DND-41 (cell line): ENCODE measurements around the gene WRNIP1.

ENCODE experiments used
- ATAC-seq: fragments of 200-7000 bp; cut with Tn5 transposase; 3 replicates; pipeline ENCODE4 v1.9.1; 2021; ENCODE audit warnings: low read depth; ENCODE audit not compliant: insufficient read depth
- DNase-seq: peaks from one replicate; pipeline ENCODE4 v3.0.0-alpha.2; 2020
- H2AFZ ChIP-seq: 2 replicates; pipeline ENCODE4 v1.6.0; 2012; ENCODE audit warnings: low read depth, low read length
- H3K27ac ChIP-seq: 2 replicates; pipeline ENCODE4 v1.5.1; 2012; ENCODE audit warnings: low read length, inconsistent platforms
- H3K27me3 ChIP-seq: fragments of 200-600 bp; sonication (generic); 2 replicates; pipeline ENCODE4 v1.6.0; 2012; ENCODE audit warnings: low read length, mild to moderate bottlenecking, inconsistent platforms; ENCODE audit not compliant: insufficient read depth, poor library complexity
- H3K36me3 ChIP-seq: 2 replicates; pipeline ENCODE4 v1.5.1; 2012; ENCODE audit warnings: low read length, inconsistent platforms; ENCODE audit not compliant: insufficient read depth
- H3K4me1 ChIP-seq: 2 replicates; pipeline ENCODE4 v1.5.1; 2012; ENCODE audit warnings: mild to moderate bottlenecking, low read length; ENCODE audit not compliant: insufficient read depth
- H3K4me2 ChIP-seq: 2 replicates; pipeline ENCODE4 v1.6.0; 2012; ENCODE audit warnings: mild to moderate bottlenecking, moderate library complexity, low read length, inconsistent platforms; ENCODE audit not compliant: insufficient read depth
- H3K4me3 ChIP-seq, 2 experiments: fragments of 200-600 bp in 1 of 2; shearing (Covaris generic) in 1 of 2; 2 replicates each; pipeline ENCODE4 v1.5.1; 2012 to 2016; ENCODE audit warnings: inconsistent platforms in 2 of 2, low read length in 2 of 2, mild to moderate bottlenecking in 2 of 2, low read depth in 1 of 2, moderate library complexity in 1 of 2
- H3K79me2 ChIP-seq: 2 replicates; pipeline ENCODE4 v1.6.0; 2012; ENCODE audit warnings: low read length, inconsistent platforms; ENCODE audit not compliant: insufficient read depth
- H3K9ac ChIP-seq: 2 replicates; pipeline ENCODE4 v1.6.0; 2012; ENCODE audit warnings: low read depth, mild to moderate bottlenecking, inconsistent platforms, low read length, moderate library complexity
- H3K9me3 ChIP-seq: 2 replicates; pipeline ENCODE4 v1.5.1; 2012; ENCODE audit warnings: low read length, moderate library complexity, mild to moderate bottlenecking, inconsistent platforms; ENCODE audit not compliant: insufficient read depth, severe bottlenecking
- H4K20me1 ChIP-seq: 2 replicates; pipeline ENCODE4 v1.6.0; 2012; ENCODE audit warnings: low read length; ENCODE audit not compliant: insufficient read depth
- CTCF ChIP-seq: IDR thresholded peaks from 2 replicates; pipeline ENCODE4 v1.5.1; 2012; ENCODE audit warnings: borderline replicate concordance, low read length, moderate library complexity, mild to moderate bottlenecking; ENCODE audit not compliant: poor library complexity, severe bottlenecking; ENCODE audit errors: extremely low read depth
- EZH2 ChIP-seq: IDR thresholded peaks from 3 replicates; pipeline ENCODE4 v1.6.1; 2012; ENCODE audit warnings: borderline replicate concordance, low read depth, mild to moderate bottlenecking, moderate library complexity, low read length, inconsistent platforms; ENCODE audit not compliant: severe bottlenecking

The WRNIP1 gene

GRCh38 chr6:2765166-2765895 lies at the start of gene WRNIP1:
Gene WRNIP1, plus strand, starts transcription at chr6:2765393. Its CDS starts 230 bp downstream, at chr6:2765623.
- no peaks in the 10 kb centered on the region for H3K9me3 ChIP-seq
- peak within 1 kb of the TSS; percentile 93 to 96 for H3K4me3 ChIP-seq
- H3K4me2 ChIP-seq = peak within 1 kb of the TSS; percentile 85
- DNase-seq (peak; percentile 97), ATAC-seq (peak; percentile 90)
- H3K36me3 ChIP-seq = peaks cover 37% of the 10 kb centered on the region
- peak within 1 kb of the TSS; percentile 96 for H2AFZ ChIP-seq
- peak within 1 kb of the TSS; percentile 90 for H3K27ac ChIP-seq
- H4K20me1 ChIP-seq = peaks cover 41% of the 10 kb centered on the region
- no peaks in the 10 kb centered on the region for H3K27me3 ChIP-seq
- TF ChIP-seq CTCF (peak; percentile 62), EZH2 (no peak)
- peak within 1 kb of the TSS; percentile 91 for H3K9ac ChIP-seq
- H3K79me2 ChIP-seq = peaks cover 51% of the 10 kb centered on the region
- peaks cover 43% of the 10 kb centered on the region for H3K4me1 ChIP-seq

GRCh38 chr6:2715737-2716136 lies 49.5 kb upstream of the WRNIP1 start:
- no peak for TF ChIP-seq CTCF
- TF ChIP-seq EZH2 = no peak
- H3K9me3 ChIP-seq = peaks cover 4% of the 10 kb centered on the region
- H3K36me3 ChIP-seq = no peaks in the 10 kb centered on the region
- no peak overlapping the region for H3K9ac ChIP-seq
- ATAC-seq (no peak), DNase-seq (no peak)
- no peak overlapping the region for H3K27ac ChIP-seq
- H3K4me3 ChIP-seq = no peak overlapping the region
- H3K27me3 ChIP-seq = no peaks in the 10 kb centered on the region
- no peak overlapping the region for H3K4me2 ChIP-seq
- H2AFZ ChIP-seq = no peak overlapping the region
- no peaks in the 10 kb centered on the region for H3K79me2 ChIP-seq
- H3K4me1 ChIP-seq = no peaks in the 10 kb centered on the region
- H4K20me1 ChIP-seq = no peaks in the 10 kb centered on the region

- Histone ChIP-seq H3K9ac (no peak overlapping the region), H2AFZ (no peak overlapping the region), H3K4me3 (no peak overlapping the region), H3K36me3 (no peaks in the 10 kb centered on the region), H3K4me1 (no peaks in the 10 kb centered on the region), H3K9me3 (no peaks in the 10 kb centered on the region), H3K27me3 (no peaks in the 10 kb centered on the region), H3K4me2 (no peak overlapping the region), H3K27ac (no peak overlapping the region), H3K79me2 (no peaks in the 10 kb centered on the region), H4K20me1 (no peaks in the 10 kb centered on the region)
- TF ChIP-seq CTCF = no peak
- no peak for TF ChIP-seq EZH2
- DNase-seq (no peak), ATAC-seq (no peak)
Measured at GRCh38 chr6:2716936-2717700, 48.1 kb upstream of the WRNIP1 start.
